ENCODE results near the gene PLEKHA5. TPM values are rescaled to one million over a fixed set of nuclear protein-coding genes. Genes with fewer than 3 reads are reported as not detected.

Gene PLEKHA5
- total RNA-seq, 2 experiments from 2014 or later, result 2.1 to 3.2 TPM

GRCh38 chr12:19154686-19155085 lies 25.2 kb downstream of the PLEKHA5 start:
- no peaks in the 10 kb centered on the region for H3K27me3 Mint-ChIP-seq
- no peak overlapping the region for H3K27ac Mint-ChIP-seq
- ATAC-seq, result no peak
- intact Hi-C loops (cut with micrococcal nuclease), result no loop called here
- ChIA-PET POLR2A (no interaction called here), CTCF (interaction anchor here (1.2 kb wide), 1 partner anchor 32 kb away, joined by 3 read pairs; no protein-coding TSS in a partner anchor)
- no peak overlapping the region for H3K4me3 Mint-ChIP-seq
- no peaks in the 10 kb centered on the region for H3K9me3 Mint-ChIP-seq
- no peaks in the 10 kb centered on the region for H3K36me3 Mint-ChIP-seq (ENCODE audit: low read depth)
- TF ChIP-seq CTCF (IDR thresholded peaks at IDR 0.05), result no peak
- no peaks in the 10 kb centered on the region for H3K4me1 Mint-ChIP-seq (ENCODE audit: low read depth)
- DNase-seq, result no peak

- H3K4me1 Mint-ChIP-seq (ENCODE audit: low read depth), result no peaks in the 10 kb centered on the region
- ChIA-PET CTCF (no interaction called here), POLR2A (interaction anchor here (0.5 kb wide), 1 partner anchor 59 kb away, joined by 3 read pairs; no protein-coding TSS in a partner anchor)
- H3K27ac Mint-ChIP-seq, result no peak overlapping the region
- H3K27me3 Mint-ChIP-seq, result no peaks in the 10 kb centered on the region
- no peaks in the 10 kb centered on the region for H3K36me3 Mint-ChIP-seq (ENCODE audit: low read depth)
- intact Hi-C loops (cut with micrococcal nuclease), result no loop called here
- ATAC-seq, result no peak
- no peak for DNase-seq
- no peak overlapping the region for H3K4me3 Mint-ChIP-seq
- no peak for TF ChIP-seq CTCF (IDR thresholded peaks at IDR 0.05)
- no peaks in the 10 kb centered on the region for H3K9me3 Mint-ChIP-seq
Observed at GRCh38 chr12:19155981-19156734, 26.6 kb downstream of the PLEKHA5 start.

- intact Hi-C loops (cut with micrococcal nuclease), result no loop called here
- H3K27me3 Mint-ChIP-seq, result no peaks in the 10 kb centered on the region
- no peak overlapping the region for H3K27ac Mint-ChIP-seq
- POLR2A ChIA-PET, result no interaction called here
- TF ChIP-seq CTCF (IDR thresholded peaks at IDR 0.05), result no peak
- CTCF ChIA-PET, result interaction anchor here (2.0 kb wide), 1 partner anchor 27 kb away, joined by 5 read pairs; no protein-coding TSS in a partner anchor
- H3K4me1 Mint-ChIP-seq (ENCODE audit: low read depth), result no peaks in the 10 kb centered on the region
- DNase-seq, result no peak
- ATAC-seq, result no peak
- no peaks in the 10 kb centered on the region for H3K9me3 Mint-ChIP-seq
- no peaks in the 10 kb centered on the region for H3K36me3 Mint-ChIP-seq (ENCODE audit: low read depth)
- no peak overlapping the region for H3K4me3 Mint-ChIP-seq
Observed at GRCh38 chr12:19158923-19159322, 29.4 kb downstream of the PLEKHA5 start.

- Mint-ChIP-seq H3K27ac (no peak overlapping the region), H3K4me1 (ENCODE audit: low read depth) (no peaks in the 10 kb centered on the region), H3K36me3 (ENCODE audit: low read depth) (no peaks in the 10 kb centered on the region), H3K4me3 (no peak overlapping the region), H3K9me3 (no peaks in the 10 kb centered on the region), H3K27me3 (no peaks in the 10 kb centered on the region)
- intact Hi-C loops (cut with micrococcal nuclease), result no loop called here
- no peak for TF ChIP-seq CTCF (IDR thresholded peaks at IDR 0.05)
- ChIA-PET CTCF (no interaction called here), POLR2A (no interaction called here)
- ATAC-seq (no peak), DNase-seq (no peak)
Observed at GRCh38 chr12:19161216-19161615, 31.7 kb downstream of the PLEKHA5 start.

- intact Hi-C loops (cut with micrococcal nuclease), result no loop called here
- DNase-seq (no peak), ATAC-seq (no peak)
- no peaks in the 10 kb centered on the region for H3K4me1 Mint-ChIP-seq (ENCODE audit: low read depth)
- no peak overlapping the region for H3K4me3 Mint-ChIP-seq
- H3K27me3 Mint-ChIP-seq, result no peaks in the 10 kb centered on the region
- TF ChIP-seq CTCF (IDR thresholded peaks at IDR 0.05), result no peak
- H3K9me3 Mint-ChIP-seq, result no peaks in the 10 kb centered on the region
- H3K36me3 Mint-ChIP-seq (ENCODE audit: low read depth), result no peaks in the 10 kb centered on the region
- POLR2A ChIA-PET, result no interaction called here
- no peak overlapping the region for H3K27ac Mint-ChIP-seq
- CTCF ChIA-PET, result no interaction called here
Observed at GRCh38 chr12:19165451-19165850, 35.9 kb downstream of the PLEKHA5 start.

Data from activated CD8-positive, alpha-beta T cell treated with anti-CD3 and anti-CD28 coated beads for 36 hours (primary cell).